H1 (cell line): ENCODE results near the gene ZNF764. TPM values are rescaled to one million over a fixed set of nuclear protein-coding genes. Genes with fewer than 3 reads are reported as not detected.
A peak's percentile ranks its signal among the peaks of the same experiment; 100 is the strongest.

Experiments used
- ATF3 ChIP-seq: IDR thresholded peaks from 2 replicates; pipeline ENCODE4 v1.6.1; 2011; ENCODE audit warnings: low read depth, mild to moderate bottlenecking, low read length; ENCODE audit not compliant: insufficient read depth
- CBX8 ChIP-seq: fragments of 300-800, 300-1000 bp; sonication (generic); IDR thresholded peaks from 2 replicates; pipeline ENCODE4 v1.7.1; 2016; ENCODE audit warnings: low read depth, low read length, borderline replicate concordance
- CHD2 ChIP-seq: IDR thresholded peaks from 2 replicates; pipeline ENCODE4 v1.6.1; 2012; ENCODE audit warnings: low read length, improper control_type of control experiment
- CREB1 ChIP-seq: IDR thresholded peaks from 2 replicates; pipeline ENCODE4 v1.6.1; 2012; ENCODE audit warnings: inconsistent platforms
- EGR1 ChIP-seq: IDR thresholded peaks from 2 replicates; pipeline ENCODE4 v1.6.1; 2011; ENCODE audit warnings: low read depth, low read length, borderline replicate concordance
- EZH2 ChIP-seq: fragments of 200-600 bp; sonication (generic); IDR thresholded peaks from 2 replicates; pipeline ENCODE4 v1.7.1; 2012; ENCODE audit warnings: low read depth, mild to moderate bottlenecking, moderate library complexity, low read length, inconsistent platforms; ENCODE audit not compliant: severe bottlenecking
- GABPA ChIP-seq: IDR thresholded peaks from 2 replicates; pipeline ENCODE4 v1.6.1; 2011; ENCODE audit warnings: mild to moderate bottlenecking, low read length, moderate library complexity, borderline replicate concordance; ENCODE audit not compliant: insufficient read depth
- KDM4A ChIP-seq: IDR thresholded peaks from one replicate; pipeline ENCODE4 v1.7.1; 2012; ENCODE audit warnings: low read depth, mild to moderate bottlenecking, moderate library complexity, low read length, inconsistent platforms; ENCODE audit not compliant: severe bottlenecking
- PHF8 ChIP-seq: fragments of 200-600 bp; sonication (generic); conservative IDR thresholded peaks from 2 replicates; pipeline ENCODE4 v1.7.1; 2012; ENCODE audit warnings: low read depth, mild to moderate bottlenecking, inconsistent platforms, low read length, moderate library complexity
- POLR2A ChIP-seq, 2 experiments: IDR thresholded peaks; 1 replicate in 1 of 2; 2 replicates in 1 of 2; pipeline ENCODE4 v1.6.1; 2011; ENCODE audit warnings: low read depth in 2 of 2, low read length in 2 of 2, mild to moderate bottlenecking in 2 of 2; ENCODE audit errors: control extremely low read depth in 1 of 2
- POLR2AphosphoS5 ChIP-seq: IDR thresholded peaks from 2 replicates; pipeline ENCODE4 v1.6.1; 2011; ENCODE audit warnings: low read depth, low read length
- RBBP5 ChIP-seq: IDR thresholded peaks from 2 replicates; pipeline ENCODE4 v1.7.1; 2012; ENCODE audit warnings: low read depth, mild to moderate bottlenecking, inconsistent platforms, low read length, moderate library complexity, borderline replicate concordance
- SP2 ChIP-seq: IDR thresholded peaks from 2 replicates; pipeline ENCODE4 v1.6.1; 2012; ENCODE audit warnings: mild to moderate bottlenecking, low read length, inconsistent platforms
- SP4 ChIP-seq: IDR thresholded peaks from 2 replicates; pipeline ENCODE4 v1.6.1; 2012; ENCODE audit warnings: low read length, inconsistent platforms
- SUZ12 ChIP-seq: fragments of 200-600 bp; sonication (generic); IDR thresholded peaks from 2 replicates; pipeline ENCODE4 v1.6.1; 2012; ENCODE audit warnings: mild to moderate bottlenecking, inconsistent platforms, low read length, moderate library complexity, mixed read lengths
- TAF1 ChIP-seq: IDR thresholded peaks from 2 replicates; pipeline ENCODE4 v1.6.1; 2011; ENCODE audit warnings: mild to moderate bottlenecking, low read depth, low read length
- TAF7 ChIP-seq: optimal IDR thresholded peaks from 2 replicates; pipeline ENCODE3; 2011; ENCODE audit warnings: low read depth, mild to moderate bottlenecking, inconsistent platforms, low read length, moderate library complexity, borderline replicate concordance
- TBP ChIP-seq: IDR thresholded peaks from 2 replicates; pipeline ENCODE4 v1.6.1; 2011; ENCODE audit warnings: low read depth, low read length, improper control_type of control experiment
- USF2 ChIP-seq: IDR thresholded peaks from 2 replicates; pipeline ENCODE4 v1.6.1; 2011; ENCODE audit warnings: low read length, improper control_type of control experiment
- YY1 ChIP-seq: IDR thresholded peaks from 2 replicates; pipeline ENCODE4 v1.6.1; 2011; ENCODE audit warnings: low read depth, mild to moderate bottlenecking, low read length
- ZNF274 ChIP-seq: IDR thresholded peaks from 2 replicates; pipeline ENCODE4 v1.7.0; 2012; ENCODE audit warnings: low read length, borderline replicate concordance; ENCODE audit errors: extremely low read depth
- polyA plus RNA-seq, 7 experiments: library from polyadenylated mRNA; depleted of rRNA in 3 of 7; stranded (reverse) in 5 of 7; unstranded in 2 of 7; fragments of >200 nt in 5 of 7; fragments of 200-250 nt in 2 of 7; gene quantifications; 1 replicate in 5 of 7; 2 replicates in 1 of 7; 4 replicates in 1 of 7; pipeline versions ENCODE4 v1.2.1 to v1.2.3, GENCODE V29; 2011 to 2013; ENCODE audit warnings: missing spikeins in 2 of 7, mixed read lengths in 2 of 7
- total RNA-seq: library from RNA; stranded (reverse); fragmentation: NEBNext Ultra II Directional; extraction: Animal tissue kit (Norgen Biotek cat#: 25700); gene quantifications from 2 replicates; pipeline ENCODE4 v1.2.1, GENCODE V29; 2021

ZNF764 gene
- total and polyA plus RNA-seq, 2 of the 8 experiments (the other 6 are each of a cell fraction or from before 2014, with no cell fraction given) = 5.7 to 7.7 TPM

- peak; percentile 11; the same call in 1 of the 2 replicates for TF ChIP-seq USF2
- peak; percentile 44; the same call in 1 of the 2 replicates for TF ChIP-seq CHD2
- TF ChIP-seq GABPA = peak; percentile 87
- TF ChIP-seq KDM4A = peak; percentile 73
- 0 out of 2 replicates have a peak, but pooled peaks have one; percentile 33 for TF ChIP-seq CREB1
- TF ChIP-seq ATF3 = no peak
- TF ChIP-seq TAF7 = peak; percentile 19
- peak in 1 of 2 experiments; percentile 81; a peak in 2 of 3 replicates for TF ChIP-seq POLR2A (IDR thresholded peaks at IDR 0.05; ENCODE audit: control extremely low read depth in 1 of 2, low read depth in 2 of 2, low read length in 2 of 2)
- TF ChIP-seq YY1 = peak; percentile 49
- TF ChIP-seq ZNF274 = no peak
- peak; percentile 93 for TF ChIP-seq EGR1
- TF ChIP-seq SP2 = peak; percentile 91
- peak; percentile 76; the same call in 1 of the 2 replicates for TF ChIP-seq POLR2AphosphoS5
- TF ChIP-seq PHF8 = peak; percentile 70
- peak; percentile 2 for TF ChIP-seq TAF1
- no peak for TF ChIP-seq CBX8
- TF ChIP-seq SUZ12 = no peak
- peak; percentile 44 for TF ChIP-seq TBP
- TF ChIP-seq RBBP5 = peak; percentile 30
- TF ChIP-seq EZH2 = no peak
- TF ChIP-seq SP4 = no peak
These were observed 31.1 kb downstream of the ZNF764 start (continued) for GRCh38 chr16:30526823-30527634.
